CD14-positive monocyte (primary cell): ENCODE data around the gene ZNF501. TPM values are rescaled to one million over a fixed set of nuclear protein-coding genes. Genes with fewer than 3 reads are reported as not detected.

Source experiments
- DNase-seq, 3 donors: peaks; one replicate each; pipeline ENCODE4 v3.0.0-alpha.2; 2011 to 2022
- H2AFZ ChIP-seq: 2 replicates; pipeline ENCODE4 v1.6.0; 2012; ENCODE audit warnings: mild to moderate bottlenecking, low read depth, low read length, inconsistent platforms; ENCODE audit not compliant: insufficient read depth, poor library complexity, severe bottlenecking
- H3K27ac ChIP-seq, 2 donors: 1 replicate in 1 of 2; 2 replicates in 1 of 2; pipeline ENCODE4 v1.5.1; 2012 to 2013; ENCODE audit warnings: low read length in 2 of 2, control low read depth in 1 of 2, inconsistent platforms in 1 of 2, low read depth in 1 of 2, mild to moderate bottlenecking in 1 of 2
- H3K27me3 ChIP-seq, 2 donors: one replicate each; pipeline versions ENCODE4 v1.6.0 to v1.6.1; 2011 to 2013; ENCODE audit warnings: low read length in 2 of 2; ENCODE audit not compliant: control insufficient read depth in 2 of 2, insufficient read depth in 2 of 2
- H3K36me3 ChIP-seq, 2 donors: replicated peaks in 1 of 2; 1 replicate in 1 of 2; 2 replicates in 1 of 2; pipeline versions ENCODE4 v1.5.1 to v1.6.1; 2012 to 2013; ENCODE audit warnings: low read length in 2 of 2, control low read depth in 1 of 2, inconsistent platforms in 1 of 2, mild to moderate bottlenecking in 1 of 2; ENCODE audit not compliant: insufficient read depth in 2 of 2, control insufficient read depth in 1 of 2
- H3K4me1 ChIP-seq, 2 donors: 1 replicate in 1 of 2; 2 replicates in 1 of 2; pipeline versions ENCODE4 v1.5.1 to v1.6.1; 2012 to 2013; ENCODE audit warnings: low read length in 2 of 2, control low read depth in 1 of 2, inconsistent platforms in 1 of 2, mild to moderate bottlenecking in 1 of 2, moderate library complexity in 1 of 2; ENCODE audit not compliant: insufficient read depth in 2 of 2, control insufficient read depth in 1 of 2
- H3K4me2 ChIP-seq: replicated peaks from 2 replicates; pipeline ENCODE3; 2012; ENCODE audit warnings: low read length, moderate library complexity, mild to moderate bottlenecking; ENCODE audit not compliant: poor library complexity, severe bottlenecking; ENCODE audit errors: extremely low read depth
- H3K4me3 ChIP-seq, 3 experiments: fragments of 200-600 bp in 1 of 3; sonication (generic) in 1 of 3; replicated peaks in 1 of 3; 1 replicate in 2 of 3; 2 replicates in 1 of 3; pipeline ENCODE4 v1.5.1; 2011 to 2013; ENCODE audit warnings: low read length in 3 of 3, mild to moderate bottlenecking in 3 of 3, control low read depth in 2 of 3, low read depth in 2 of 3, inconsistent platforms in 1 of 3, moderate library complexity in 1 of 3
- H3K79me2 ChIP-seq: 2 replicates; pipeline ENCODE4 v1.6.0; 2012; ENCODE audit warnings: mild to moderate bottlenecking, control low read depth, inconsistent platforms, low read length, moderate library complexity; ENCODE audit not compliant: insufficient read depth
- H3K9ac ChIP-seq: 2 replicates; pipeline ENCODE4 v1.6.0; 2017; ENCODE audit warnings: low read length, mild to moderate bottlenecking; ENCODE audit not compliant: insufficient read depth, poor library complexity, severe bottlenecking
- H3K9me3 ChIP-seq, 2 donors: replicated peaks in 1 of 2; 1 replicate in 1 of 2; 2 replicates in 1 of 2; pipeline versions ENCODE4 v1.5.1 to v1.6.1; 2012 to 2013; ENCODE audit warnings: low read length in 2 of 2, control low read depth in 1 of 2; ENCODE audit not compliant: control insufficient read depth in 1 of 2, insufficient read depth in 1 of 2
- H4K20me1 ChIP-seq: 2 replicates; pipeline ENCODE4 v1.6.0; 2012; ENCODE audit warnings: mild to moderate bottlenecking, low read length, control low read depth, moderate library complexity; ENCODE audit not compliant: insufficient read depth
- H3K27ac Mint-ChIP-seq, 7 donors: one replicate each; pipeline ENCODE4 v1.8.0; 2020; ENCODE audit warnings: mild to moderate bottlenecking in 7 of 7, mixed read lengths in 7 of 7, moderate library complexity in 6 of 7, inconsistent platforms in 2 of 7
- H3K27me3 Mint-ChIP-seq, 3 donors: one replicate each; pipeline ENCODE4 v1.8.0; 2021 to 2022; ENCODE audit warnings: low read depth in 3 of 3, mild to moderate bottlenecking in 3 of 3, mixed read lengths in 3 of 3, moderate library complexity in 3 of 3, inconsistent platforms in 1 of 3
- H3K36me3 Mint-ChIP-seq, 2 donors: one replicate each; pipeline ENCODE4 v1.8.0; 2020; ENCODE audit warnings: mixed read lengths in 2 of 2, inconsistent platforms in 1 of 2, mild to moderate bottlenecking in 1 of 2
- H3K4me1 Mint-ChIP-seq: one replicate; pipeline ENCODE4 v1.8.0; 2020; ENCODE audit warnings: mild to moderate bottlenecking, mixed read lengths
- H3K4me3 Mint-ChIP-seq, 2 donors: one replicate each; pipeline ENCODE4 v1.8.0; 2020; ENCODE audit warnings: mild to moderate bottlenecking in 2 of 2, mixed read lengths in 2 of 2, moderate library complexity in 1 of 2
- H3K9me3 Mint-ChIP-seq, 7 donors: one replicate each; pipeline ENCODE4 v1.8.0; 2020 to 2022; ENCODE audit warnings: mixed read lengths in 7 of 7, mild to moderate bottlenecking in 6 of 7, moderate library complexity in 6 of 7, inconsistent platforms in 2 of 7
- WGBS: methylation state at CpG from one replicate; pipeline ENCODE4 v1.1.5; 2013; ENCODE audit warnings: missing lambda C conversion rate; ENCODE audit not compliant: insufficient coverage; 5-methylcytosine and 5-hydroxymethylcytosine counted together
- intact Hi-C, 2 donors: fragments of 100-400 bp; cut with micrococcal nuclease; formaldehyde crosslinking; loops; one replicate each; pipeline versions ENCODE4 v1.15.0 to v1.15.1; 2023
- polyA plus RNA-seq, 3 donors: library from polyadenylated mRNA; depleted of rRNA in 1 of 3; unstranded in 2 of 3; stranded (reverse) in 1 of 3; fragments of 300-500 nt in 2 of 3; fragments of >200 nt in 1 of 3; fragmentation: Illumina TruSeq in 2 of 3; gene quantifications; 1 replicate in 2 of 3; 2 replicates in 1 of 3; pipeline ENCODE4 v1.2.3, GENCODE V29; 2012 to 2021
- TF ChIP-seq, protein P1 (sequence below): fragments of 200-600 bp; IDR thresholded peaks from one replicate; pipeline ENCODE4 v1.8.0; 2022; ENCODE audit warnings: antibody characterized with exemption, mild to moderate bottlenecking

The ZNF501 gene
- polyA plus RNA-seq, 3 donors, result 0.08 to 0.59 (median 0.35) TPM

- peaks cover 9 to 14% of the 10 kb centered on the region in 2 donors for H3K36me3 Mint-ChIP-seq
Observed at GRCh38 chr3:44687898-44688297, 41.5 kb upstream of the ZNF501 start.

GRCh38 chr3:44712455-44713075, 16.9 kb upstream of the ZNF501 start, which contains the start of gene ZNF502:
Gene ZNF502, plus strand, starts transcription at chr3:44712660. Its CDS starts 7,602 bp downstream, at chr3:44720262.
- H2AFZ ChIP-seq, result peak within 1 kb of the TSS; percentile 89
- 4% methylated on average over 36 of the region's 36 CpGs for WGBS

More at GRCh38 chr3:44687898-44688297, 41.5 kb upstream of the ZNF501 start:
- peaks cover 7 to 31% (median 18%) of the 10 kb centered on the region in 3 donors for H3K27me3 Mint-ChIP-seq
- H3K4me3 Mint-ChIP-seq, result no peak overlapping the region
- TF ChIP-seq, protein P1, sequence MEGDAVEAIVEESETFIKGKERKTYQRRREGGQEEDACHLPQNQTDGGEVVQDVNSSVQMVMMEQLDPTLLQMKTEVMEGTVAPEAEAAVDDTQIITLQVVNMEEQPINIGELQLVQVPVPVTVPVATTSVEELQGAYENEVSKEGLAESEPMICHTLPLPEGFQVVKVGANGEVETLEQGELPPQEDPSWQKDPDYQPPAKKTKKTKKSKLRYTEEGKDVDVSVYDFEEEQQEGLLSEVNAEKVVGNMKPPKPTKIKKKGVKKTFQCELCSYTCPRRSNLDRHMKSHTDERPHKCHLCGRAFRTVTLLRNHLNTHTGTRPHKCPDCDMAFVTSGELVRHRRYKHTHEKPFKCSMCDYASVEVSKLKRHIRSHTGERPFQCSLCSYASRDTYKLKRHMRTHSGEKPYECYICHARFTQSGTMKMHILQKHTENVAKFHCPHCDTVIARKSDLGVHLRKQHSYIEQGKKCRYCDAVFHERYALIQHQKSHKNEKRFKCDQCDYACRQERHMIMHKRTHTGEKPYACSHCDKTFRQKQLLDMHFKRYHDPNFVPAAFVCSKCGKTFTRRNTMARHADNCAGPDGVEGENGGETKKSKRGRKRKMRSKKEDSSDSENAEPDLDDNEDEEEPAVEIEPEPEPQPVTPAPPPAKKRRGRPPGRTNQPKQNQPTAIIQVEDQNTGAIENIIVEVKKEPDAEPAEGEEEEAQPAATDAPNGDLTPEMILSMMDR, result no peak
- peaks cover 5 to 12% of the 10 kb centered on the region in 2 donors for H3K27me3 ChIP-seq
- peaks cover 12% of the 10 kb centered on the region for H3K4me1 Mint-ChIP-seq
- no peak overlapping the region for H3K9ac ChIP-seq
- H4K20me1 ChIP-seq, result no peaks in the 10 kb centered on the region
- H3K27ac ChIP-seq, result no peak overlapping the region
- intact Hi-C loops, result no loop called here
- no peak overlapping the region for H3K4me3 ChIP-seq
- no peak overlapping the region for H3K27ac Mint-ChIP-seq
- H2AFZ ChIP-seq, result no peak overlapping the region
- peaks cover 36 to 68% of the 10 kb centered on the region in 2 donors for H3K9me3 ChIP-seq
- WGBS, result no CpG with 5 or more reads among the region's 1 CpG
- DNase-seq, result no peak
- H3K9me3 Mint-ChIP-seq, result peaks cover 52 to 87% (median 65%) of the 10 kb centered on the region in 7 donors
- H3K36me3 ChIP-seq, result no peaks in the 10 kb centered on the region
- H3K79me2 ChIP-seq, result no peaks in the 10 kb centered on the region
- H3K4me2 ChIP-seq, result no peak overlapping the region
- peaks cover 0 to 5% of the 10 kb centered on the region in 2 donors for H3K4me1 ChIP-seq

More at GRCh38 chr3:44712455-44713075, 16.9 kb upstream of the ZNF501 start, which contains the start of gene ZNF502:
- peaks cover 8 to 9% of the 10 kb centered on the region in 2 donors for H3K36me3 Mint-ChIP-seq
- peaks cover 9% of the 10 kb centered on the region for H3K4me1 Mint-ChIP-seq
- Histone ChIP-seq H4K20me1 (no peaks in the 10 kb centered on the region), H3K9me3 (peaks cover 42 to 80% of the 10 kb centered on the region in 2 donors), H3K9ac (peak within 1 kb of the TSS; percentile 45), H3K79me2 (no peaks in the 10 kb centered on the region), H3K27me3 (peaks cover 0 to 2% of the 10 kb centered on the region in 2 donors), H3K4me2 (peak within 1 kb of the TSS; percentile 74), H3K36me3 (no peaks in the 10 kb centered on the region), H3K4me3 (peak within 1 kb of the TSS; percentile 39 to 81 (median 64)), H3K4me1 (peaks cover 6 to 9% of the 10 kb centered on the region in 2 donors), H3K27ac (no peak within 1 kb of the TSS)
- peak within 1 kb of the TSS in 5 of 7 donors; percentile 33 to 78 (median 38) for H3K27ac Mint-ChIP-seq
- H3K9me3 Mint-ChIP-seq, result peaks cover 28 to 87% (median 77%) of the 10 kb centered on the region in 7 donors
- peaks cover 2 to 6% (median 6%) of the 10 kb centered on the region in 3 donors for H3K27me3 Mint-ChIP-seq
- H3K4me3 Mint-ChIP-seq, result peak within 1 kb of the TSS; percentile 83 to 90
- intact Hi-C loops, result no loop called here
- peak; percentile 36 to 59 (median 40) for DNase-seq
- TF ChIP-seq, protein P1, result peak; percentile 13
